ENCODE data around the gene TRAFD1. TPM values are rescaled to one million over a fixed set of nuclear protein-coding genes. Genes with fewer than 3 reads are reported as not detected.

Gene TRAFD1
- total and polyA plus RNA-seq, 2 of the 13 experiments (the other 11 are each of a cell fraction or from before 2014, with no cell fraction given): 9.5 to 20.9 TPM

- BruUV-seq (replicated peaks): no TSS peak
- POLR2A ChIA-PET: no interaction called here
- FAIRE-seq (no peak), ATAC-seq (no peak), DNase-seq (ENCODE audit: low spot score) (no peak)
- in situ Hi-C loops (cut with HindIII; ENCODE audit: extremely low pct_ligation_motif_present, low pct_unique_long_range_greater_than_20kb) (no loop called here), intact Hi-C loops (cut with micrococcal nuclease; ENCODE audit: unreplicated experiment) (no loop called here)
- Histone ChIP-seq H2AFZ (ENCODE audit: low read length) (no peak overlapping the region), H3K4me3 (replicated peaks in 1 of 3; ENCODE audit: insufficient read depth in 1 of 3, low read depth in 2 of 3, low read length in 3 of 3) (no peak overlapping the region), H3K4me1 (ENCODE audit: insufficient read depth, low read length) (peaks cover 38% of the 10 kb centered on the region), H3K9me3 (ENCODE audit: low read length) (no peaks in the 10 kb centered on the region), H3K4me2 (ENCODE audit: low read depth, low read length) (no peak overlapping the region), H4K20me1 (ENCODE audit: insufficient read depth, low read length) (peaks cover 38% of the 10 kb centered on the region), H3K36me3 (replicated peaks in 1 of 2; ENCODE audit: control insufficient read depth in 1 of 2, insufficient read depth in 2 of 2, low read length in 2 of 2) (peaks cover 4 to 31% of the 10 kb centered on the region in 2 experiments; a peak in 4 of 5 replicates), H3K79me2 (ENCODE audit: insufficient read depth, low read length) (peaks cover 87% of the 10 kb centered on the region), H3K27me3 (ENCODE audit: control insufficient read depth in 1 of 2, insufficient read depth in 2 of 2, low read length in 2 of 2) (no peaks in the 10 kb centered on the region; a peak in 1 of 5 replicates), H3K27ac (ENCODE audit: extremely low read length, insufficient read depth, low read length) (no peak overlapping the region), H3K9ac (ENCODE audit: insufficient read depth, low read depth, low read length) (no peak overlapping the region)
- WGBS (ENCODE audit: low lambda C conversion rate): 93% methylated on average over 8 of the region's 8 CpGs
- CTCF ChIA-PET (ENCODE audit: low intra/inter-chr PET ratio, low total read pairs): no interaction called here
- TF ChIP-seq ZBTB26 (CRISPR knock-in tag; IDR thresholded peaks at IDR 0.05; ENCODE audit: borderline replicate concordance) (no peak), DRAP1 (CRISPR knock-in tag; IDR thresholded peaks at IDR 0.05) (no peak), SOX6 (IDR thresholded peaks at IDR 0.05) (no peak), SOX6 (CRISPR knock-in tag; IDR thresholded peaks at IDR 0.05) (no peak), MAFK (conservative IDR thresholded peaks at IDR 0.05 in 1 of 2, IDR thresholded peaks at IDR 0.05 in 1 of 2; ENCODE audit: low read length in 2 of 2) (peak; percentile 97 to 99), BRCA1 (CRISPR knock-in tag; IDR thresholded peaks at IDR 0.05) (no peak), ZNF563 (CRISPR knock-in tag; IDR thresholded peaks at IDR 0.05) (no peak), ZNF724P (CRISPR knock-in tag; IDR thresholded peaks at IDR 0.05; ENCODE audit: borderline replicate concordance) (no peak), DMAP1 (CRISPR knock-in tag; IDR thresholded peaks at IDR 0.05) (no peak), MAFF (IDR thresholded peaks at IDR 0.05; ENCODE audit: low read depth, low read length) (peak; percentile 97), TFE3 (CRISPR knock-in tag; IDR thresholded peaks at IDR 0.05) (no peak)
Measured at GRCh38 chr12:112103758-112104503, 21.4 kb upstream of the TRAFD1 start.
